HL-60 (cell line): ENCODE measurements around the gene L1TD1.

Experiments
- CTCF ChIP-seq: IDR thresholded peaks from one replicate; pipeline ENCODE4 v1.5.1; 2011; ENCODE audit warnings: low read length, control low read depth, inconsistent platforms; ENCODE audit not compliant: insufficient read depth
- REST ChIP-seq: IDR thresholded peaks from 2 replicates; pipeline ENCODE4 v1.6.1; 2012; ENCODE audit warnings: low read depth; ENCODE audit not compliant: insufficient replicate concordance

- TF ChIP-seq REST = no peak
- no peak for TF ChIP-seq CTCF
Measured at GRCh38 chr1:62245201-62245600, 50.6 kb downstream of the L1TD1 start.
